MCF 10A (cell line): ENCODE data around the gene DDX19B. TPM values are rescaled to one million over a fixed set of nuclear protein-coding genes. Genes with fewer than 3 reads are reported as not detected.

Experiments used
- BruUV-seq: library from RNA; stranded (reverse); fragments of 400-500 nt; replicated peaks from 2 replicates; lab custom pipeline; 2021; lab: Mats Ljungman, UMichigan
- CTCF ChIA-PET: fragments of 300-600 bp; sonication (Branson Sonifier 250); formaldehyde crosslinking; extraction: SDS; loops from one replicate; lab custom pipeline; 2021; ENCODE audit warnings: antibody characterized with exemption, inconsistent platforms; lab: Yijun Ruan, JAX
- POLR2A ChIA-PET: fragments of 300-600, 350-650 bp; sonication (Branson Sonifier 250); formaldehyde crosslinking; extraction: SDS; loops from one replicate; lab custom pipeline; 2020; ENCODE audit warnings: antibody characterized with exemption, inconsistent platforms; lab: Yijun Ruan, JAX
- DNase-seq: peaks from one replicate; pipeline ENCODE4 v3.0.0-alpha.2; 2018; ENCODE audit not compliant: unreplicated experiment
- H3K27ac Mint-ChIP-seq: one replicate; pipeline ENCODE4 v1.8.0; 2022; ENCODE audit warnings: mild to moderate bottlenecking, low read depth, mixed read lengths; ENCODE audit not compliant: unreplicated experiment
- H3K27me3 Mint-ChIP-seq: one replicate; pipeline ENCODE4 v1.8.0; 2022; ENCODE audit warnings: mixed read lengths; ENCODE audit not compliant: insufficient read depth, unreplicated experiment
- H3K36me3 Mint-ChIP-seq: one replicate; pipeline ENCODE4 v1.8.0; 2022; ENCODE audit warnings: mild to moderate bottlenecking, moderate library complexity, mixed read lengths; ENCODE audit not compliant: insufficient read depth, unreplicated experiment
- H3K4me1 Mint-ChIP-seq: one replicate; pipeline ENCODE4 v1.8.0; 2022; ENCODE audit warnings: mixed read lengths; ENCODE audit not compliant: insufficient read depth, unreplicated experiment
- H3K4me3 Mint-ChIP-seq: one replicate; pipeline ENCODE4 v1.8.0; 2022; ENCODE audit warnings: mild to moderate bottlenecking, moderate library complexity, mixed read lengths; ENCODE audit not compliant: unreplicated experiment
- H3K9me3 Mint-ChIP-seq: one replicate; pipeline ENCODE4 v1.8.0; 2022; ENCODE audit warnings: mixed read lengths; ENCODE audit not compliant: unreplicated experiment
- CTCF ChIP-seq: fragments of 200-600 bp; IDR thresholded peaks from one replicate; pipeline ENCODE4 v1.8.0; 2022; ENCODE audit warnings: antibody characterized with exemption, mild to moderate bottlenecking; ENCODE audit not compliant: unreplicated experiment
- intact Hi-C: fragments of 100-400 bp; cut with micrococcal nuclease; formaldehyde crosslinking; loops from 2 replicates; pipeline ENCODE4 v1.14.1; 2022
- total RNA-seq: library from RNA; stranded (reverse); gene quantifications from 2 replicates; pipeline ENCODE4 v1.2.3, GENCODE V29; 2022

The DDX19B gene
- total RNA-seq, 1 experiment from 2014 or later = 38.6 TPM

- no peaks in the 10 kb centered on the region for H3K4me1 Mint-ChIP-seq
- intact Hi-C loops = no loop called here
- H3K27ac Mint-ChIP-seq = no peak overlapping the region
- no peak for DNase-seq
- H3K9me3 Mint-ChIP-seq = no peaks in the 10 kb centered on the region
- no peak overlapping the region for H3K4me3 Mint-ChIP-seq
- no TSS peak for BruUV-seq
- peaks cover 94% of the 10 kb centered on the region for H3K36me3 Mint-ChIP-seq
- no peaks in the 10 kb centered on the region for H3K27me3 Mint-ChIP-seq
- ChIA-PET POLR2A (no interaction called here), CTCF (interaction anchor here (0.6 to 2.6 kb wide), 4 partner anchors 10 to 284 kb away, joined by 3 to 9 read pairs (median 6); no protein-coding TSS in a partner anchor)
- no peak for TF ChIP-seq CTCF
Observed at GRCh38 chr16:70370924-70371323, 71.9 kb downstream of the DDX19B start.

- H3K4me1 Mint-ChIP-seq = no peaks in the 10 kb centered on the region
- ChIA-PET CTCF (interaction anchor here (0.6 to 1.7 kb wide), 5 partner anchors 8 to 280 kb away, joined by 3 to 5 read pairs (median 3); no protein-coding TSS in a partner anchor), POLR2A (interaction anchor here (0.8 to 1.6 kb wide), 3 partner anchors 8 to 82 kb away, joined by 3 to 10 read pairs (median 3); no protein-coding TSS in a partner anchor)
- no peak for DNase-seq
- intact Hi-C loops = no loop called here
- peaks cover 93% of the 10 kb centered on the region for H3K36me3 Mint-ChIP-seq
- no peaks in the 10 kb centered on the region for H3K27me3 Mint-ChIP-seq
- peak overlapping the region; percentile 10 for H3K27ac Mint-ChIP-seq
- no peak overlapping the region for H3K4me3 Mint-ChIP-seq
- H3K9me3 Mint-ChIP-seq = no peaks in the 10 kb centered on the region
- BruUV-seq = no TSS peak
- TF ChIP-seq CTCF = no peak
Observed at GRCh38 chr16:70372921-70373728, 74.1 kb downstream of the DDX19B start.

GRCh38 chr16:70374213-70374612 is 75.2 kb downstream of the DDX19B start:
- TF ChIP-seq CTCF = no peak
- DNase-seq = no peak
- H3K4me3 Mint-ChIP-seq = no peak overlapping the region
- POLR2A ChIA-PET = interaction anchor here (0.9 kb wide), 1 partner anchor 28 kb away, joined by 3 read pairs; the partner anchor contains the start of gene DDX19A
- H3K9me3 Mint-ChIP-seq = no peaks in the 10 kb centered on the region
- intact Hi-C loops = no loop called here
- BruUV-seq = no TSS peak
- CTCF ChIA-PET = interaction anchor here (0.6 to 0.7 kb wide), 4 partner anchors 8 to 280 kb away, joined by 3 to 4 read pairs (median 4); no protein-coding TSS in a partner anchor
- no peak overlapping the region for H3K27ac Mint-ChIP-seq
- H3K36me3 Mint-ChIP-seq = peaks cover 95% of the 10 kb centered on the region
- no peaks in the 10 kb centered on the region for H3K27me3 Mint-ChIP-seq
- no peaks in the 10 kb centered on the region for H3K4me1 Mint-ChIP-seq
